Measurements from ENCODE around the gene GPS2.

The GPS2 gene

DNA sequence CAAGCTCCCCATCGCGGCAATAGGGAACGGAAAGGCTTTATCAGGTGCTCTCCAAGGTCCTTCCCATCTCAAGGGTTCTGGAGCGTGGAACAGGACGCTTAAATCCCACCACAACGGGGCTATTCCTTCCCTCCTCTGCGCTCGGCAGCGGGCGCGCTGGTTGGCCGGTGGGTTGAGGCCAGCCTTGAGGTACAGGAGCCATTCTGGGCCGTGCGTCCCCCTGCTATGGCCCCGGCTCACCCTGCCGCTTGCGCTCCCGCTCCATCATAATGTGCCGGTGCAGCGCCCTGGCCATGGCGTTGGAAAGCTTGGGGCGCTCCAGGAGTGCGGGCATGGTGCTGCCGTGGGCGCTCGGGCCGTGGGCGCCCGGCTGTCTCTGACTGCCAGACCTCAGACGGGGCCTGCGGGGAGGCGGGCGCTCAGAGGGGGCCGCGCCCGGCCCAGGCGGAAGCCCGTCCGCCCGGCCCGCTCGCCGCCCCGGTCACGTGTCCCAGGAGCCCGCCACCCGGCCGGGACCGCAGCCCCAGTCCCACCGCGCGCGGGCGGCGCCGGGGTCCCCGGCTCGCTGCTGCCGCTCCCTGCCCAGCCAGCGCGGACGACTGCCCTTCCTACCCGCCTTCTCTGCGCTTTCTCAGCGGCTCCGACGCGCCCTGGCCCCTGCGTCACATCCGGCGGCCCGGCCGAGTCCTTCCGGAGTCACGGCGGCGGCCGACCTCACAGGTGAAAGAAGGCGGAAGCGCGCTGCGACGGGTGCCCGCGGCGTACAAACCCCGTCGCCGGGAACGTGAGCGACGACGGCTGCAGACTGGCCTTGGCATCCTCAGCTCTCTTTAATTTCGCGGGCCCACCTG is at the start of gene GPS2:
TSS of gene GPS2 (minus strand) at position 642 of the 851 bp plus-strand sequence. CDS start at position 334, 308 bp downstream.
- DNase-seq (ENCODE audit: low read depth in 1 of 2, low spot score in 1 of 2): peak; percentile 85 to 88
- in situ Hi-C loops (cut with HindIII; ENCODE audit: low pct_unique_long_range_greater_than_20kb, low sequenced_read_pairs): no loop called here

DNA sequence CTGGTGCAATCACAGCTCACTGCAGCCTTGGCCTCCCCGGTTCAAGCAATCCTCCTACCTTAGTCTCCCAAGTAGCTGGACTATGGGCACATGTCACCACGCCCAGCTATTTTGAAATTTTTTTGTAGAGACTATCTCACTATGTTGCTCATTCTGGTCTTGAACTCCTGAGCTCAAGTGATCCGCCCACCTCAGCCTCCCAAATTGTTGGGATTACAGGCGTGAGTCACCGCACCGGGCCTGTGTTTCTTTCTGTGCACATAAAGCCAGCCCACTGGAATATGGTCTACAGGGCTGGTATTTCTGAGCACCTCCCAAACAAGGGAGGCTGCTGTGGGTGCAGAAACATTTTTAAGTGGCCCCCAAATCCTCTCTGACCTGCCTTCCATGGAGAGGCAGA is 48.2 kb upstream of the GPS2 start:
- no peak for TF ChIP-seq JUND (IDR thresholded peaks at IDR 0.05; ENCODE audit: low read depth)
- no peak for DNase-seq (ENCODE audit: low read depth in 1 of 2, low spot score in 1 of 2)
- in situ Hi-C loops (cut with HindIII; ENCODE audit: low pct_unique_long_range_greater_than_20kb, low sequenced_read_pairs): no loop called here

More for the DNA sequence above, at the start of gene GPS2:
- no peak for TF ChIP-seq JUND (IDR thresholded peaks at IDR 0.05; ENCODE audit: low read depth)

DNA sequence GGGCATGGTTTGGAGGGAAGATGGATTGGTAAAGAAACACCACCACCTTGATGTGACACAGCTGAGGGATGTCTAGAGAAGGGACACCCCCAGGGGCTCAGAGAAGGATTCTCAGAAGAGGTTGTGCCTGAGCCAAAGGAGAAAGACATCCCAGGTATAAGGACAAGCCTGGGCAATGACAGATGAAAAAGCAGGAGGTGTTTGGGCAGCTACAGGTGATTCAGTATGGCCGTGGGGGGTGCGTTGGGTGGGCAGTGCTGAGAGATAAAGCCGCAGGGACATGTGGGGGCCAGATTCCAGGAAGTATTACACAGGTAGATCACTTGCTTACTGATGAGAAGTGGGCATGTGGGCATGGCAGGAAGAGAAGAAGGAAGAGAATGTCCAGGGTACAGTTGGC is 46.7 kb upstream of the GPS2 start:
- in situ Hi-C loops (cut with HindIII; ENCODE audit: low pct_unique_long_range_greater_than_20kb, low sequenced_read_pairs): no loop called here
- no peak for DNase-seq (ENCODE audit: low read depth in 1 of 2, low spot score in 1 of 2)
- TF ChIP-seq JUND (IDR thresholded peaks at IDR 0.05; ENCODE audit: low read depth): no peak

DNA sequence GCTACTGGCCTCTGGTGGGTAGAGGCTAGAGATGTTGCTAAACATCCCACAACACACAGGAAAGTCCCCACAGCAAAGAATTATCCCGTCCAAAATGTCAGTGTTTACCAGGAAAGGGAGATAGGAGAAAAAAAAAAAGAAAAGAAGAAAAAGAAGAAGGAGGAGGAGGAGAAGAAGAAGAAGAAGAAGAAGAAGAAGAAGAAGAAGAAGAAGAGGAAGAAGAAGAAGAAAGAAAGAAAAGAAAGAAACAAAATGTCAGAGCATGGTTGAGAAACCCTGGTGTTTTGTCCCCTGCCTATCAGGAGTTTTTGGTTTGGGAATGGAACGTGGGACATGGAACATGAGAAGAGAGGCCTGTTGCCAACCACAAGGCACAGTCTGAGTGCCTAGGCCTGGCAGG is 42.2 kb upstream of the GPS2 start:
- in situ Hi-C loops (cut with HindIII; ENCODE audit: low pct_unique_long_range_greater_than_20kb, low sequenced_read_pairs): no loop called here
- no peak for TF ChIP-seq JUND (IDR thresholded peaks at IDR 0.05; ENCODE audit: low read depth)
- no peak for DNase-seq (ENCODE audit: low read depth in 1 of 2, low spot score in 1 of 2)

GRCh38 chr17:7356756-7357155 is 41.6 kb upstream of the GPS2 start:
- TF ChIP-seq JUND (IDR thresholded peaks at IDR 0.05; ENCODE audit: low read depth): no peak
- in situ Hi-C loops (cut with HindIII; ENCODE audit: low pct_unique_long_range_greater_than_20kb, low sequenced_read_pairs): no loop called here
- no peak for DNase-seq (ENCODE audit: low read depth in 1 of 2, low spot score in 1 of 2)

DNA sequence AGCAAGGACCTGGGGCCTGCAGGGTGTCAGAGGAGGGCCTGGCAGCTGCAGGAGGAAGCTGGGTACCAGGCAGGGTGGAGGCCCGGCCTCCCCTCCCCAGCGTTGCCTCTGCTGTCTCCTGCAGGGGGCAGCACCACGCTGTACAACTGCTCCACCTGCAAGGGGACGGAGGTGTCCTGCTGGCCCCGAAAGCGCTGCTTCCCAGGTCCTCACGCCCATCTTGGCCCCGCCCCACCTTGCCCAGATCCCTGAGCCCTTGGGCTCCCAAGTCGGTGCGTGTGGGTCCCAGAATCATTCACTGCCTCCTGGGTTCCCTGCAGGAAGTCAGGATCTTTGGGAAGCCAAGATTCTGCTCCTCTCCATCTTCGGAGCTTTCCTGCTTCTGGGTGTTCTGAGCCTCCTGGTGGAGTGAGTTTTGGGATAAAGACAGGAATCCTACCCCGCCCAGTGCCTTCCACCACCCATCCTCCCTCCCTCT is 41.0 kb upstream of the GPS2 start:
- DNase-seq (ENCODE audit: low read depth in 1 of 2, low spot score in 1 of 2): peak; percentile 71 to 88
- in situ Hi-C loops (cut with HindIII; ENCODE audit: low pct_unique_long_range_greater_than_20kb, low sequenced_read_pairs): no loop called here
- TF ChIP-seq JUND (IDR thresholded peaks at IDR 0.05; ENCODE audit: low read depth): no peak

DNA sequence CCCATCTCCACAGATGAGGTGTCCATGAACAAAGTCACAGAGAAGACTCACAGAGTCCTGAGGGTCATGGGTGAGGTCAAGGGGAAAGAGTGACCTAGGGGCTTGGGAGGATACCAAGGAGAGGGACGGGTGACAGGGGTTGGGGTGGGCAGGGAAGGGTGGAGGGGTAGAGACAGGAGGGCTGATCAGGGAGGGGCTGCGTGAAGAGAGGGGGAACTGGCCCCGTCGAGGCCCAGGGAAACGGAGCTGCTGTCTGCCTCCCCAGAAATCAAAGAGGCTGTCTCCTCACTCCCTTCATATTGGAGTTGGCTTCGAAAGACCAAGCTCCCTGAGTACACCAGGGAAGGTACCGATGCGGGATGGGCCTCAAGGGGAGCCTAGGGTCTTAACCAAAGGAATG is 40.4 kb upstream of the GPS2 start:
- DNase-seq (ENCODE audit: low read depth in 1 of 2, low spot score in 1 of 2): no peak
- no peak for TF ChIP-seq JUND (IDR thresholded peaks at IDR 0.05; ENCODE audit: low read depth)
- in situ Hi-C loops (cut with HindIII; ENCODE audit: low pct_unique_long_range_greater_than_20kb, low sequenced_read_pairs): no loop called here

DNA sequence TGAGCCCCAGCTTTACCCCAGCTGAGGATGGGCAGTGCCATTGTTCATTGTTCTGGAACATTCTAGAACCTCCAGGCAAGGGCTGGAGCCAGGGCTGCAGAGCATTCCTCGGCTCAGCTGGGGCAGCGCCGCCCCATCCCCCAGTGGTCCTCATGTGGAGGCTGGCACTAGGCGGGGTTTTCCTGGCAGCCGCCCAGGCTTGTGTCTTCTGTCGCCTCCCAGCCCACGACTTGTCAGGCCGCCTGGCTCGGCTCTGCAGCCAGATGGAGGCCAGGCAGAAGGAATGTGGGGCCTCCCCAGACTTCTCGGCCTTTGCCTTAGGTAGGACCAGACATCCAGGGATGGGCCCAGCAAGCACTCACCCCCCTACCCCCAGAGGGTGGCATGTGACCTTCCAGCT is 39.9 kb upstream of the GPS2 start, which contains the start of gene TMEM95:
TSS of gene TMEM95 (plus strand) at position 104 of the 400 bp plus-strand sequence. CDS start at position 153, 49 bp downstream.
- no peak for TF ChIP-seq JUND (IDR thresholded peaks at IDR 0.05; ENCODE audit: low read depth)
- in situ Hi-C loops (cut with HindIII; ENCODE audit: low pct_unique_long_range_greater_than_20kb, low sequenced_read_pairs): no loop called here
- no peak for DNase-seq (ENCODE audit: low read depth in 1 of 2, low spot score in 1 of 2)

- in situ Hi-C loops (cut with HindIII; ENCODE audit: low pct_unique_long_range_greater_than_20kb, low sequenced_read_pairs): no loop called here
- no peak for TF ChIP-seq JUND (IDR thresholded peaks at IDR 0.05; ENCODE audit: low read depth)
- DNase-seq (ENCODE audit: low read depth in 1 of 2, low spot score in 1 of 2): no peak
Measured at GRCh38 chr17:7354262-7354843, 39.2 kb upstream of the GPS2 start.

- in situ Hi-C loops (cut with HindIII; ENCODE audit: low pct_unique_long_range_greater_than_20kb, low sequenced_read_pairs): no loop called here
- DNase-seq (ENCODE audit: low read depth in 1 of 2, low spot score in 1 of 2): no peak
- TF ChIP-seq JUND (IDR thresholded peaks at IDR 0.05; ENCODE audit: low read depth): no peak
Measured at GRCh38 chr17:7352910-7353635, 37.9 kb upstream of the GPS2 start.

GRCh38 chr17:7352503-7352889 is 37.3 kb upstream of the GPS2 start:
- DNase-seq (ENCODE audit: low read depth in 1 of 2, low spot score in 1 of 2): no peak
- in situ Hi-C loops (cut with HindIII; ENCODE audit: low pct_unique_long_range_greater_than_20kb, low sequenced_read_pairs): no loop called here
- TF ChIP-seq JUND (IDR thresholded peaks at IDR 0.05; ENCODE audit: low read depth): no peak

- peak; percentile 89 to 95 for DNase-seq (ENCODE audit: low read depth in 1 of 2, low spot score in 1 of 2)
- in situ Hi-C loops (cut with HindIII; ENCODE audit: low pct_unique_long_range_greater_than_20kb, low sequenced_read_pairs): no loop called here
- no peak for TF ChIP-seq JUND (IDR thresholded peaks at IDR 0.05; ENCODE audit: low read depth)
Measured at GRCh38 chr17:7351665-7352502, 36.7 kb upstream of the GPS2 start, which contains the start of gene KCTD11. Gene KCTD11 (plus strand): TSS chr17:7352162.
